ENCODE data around the gene DLGAP1.

DNA sequence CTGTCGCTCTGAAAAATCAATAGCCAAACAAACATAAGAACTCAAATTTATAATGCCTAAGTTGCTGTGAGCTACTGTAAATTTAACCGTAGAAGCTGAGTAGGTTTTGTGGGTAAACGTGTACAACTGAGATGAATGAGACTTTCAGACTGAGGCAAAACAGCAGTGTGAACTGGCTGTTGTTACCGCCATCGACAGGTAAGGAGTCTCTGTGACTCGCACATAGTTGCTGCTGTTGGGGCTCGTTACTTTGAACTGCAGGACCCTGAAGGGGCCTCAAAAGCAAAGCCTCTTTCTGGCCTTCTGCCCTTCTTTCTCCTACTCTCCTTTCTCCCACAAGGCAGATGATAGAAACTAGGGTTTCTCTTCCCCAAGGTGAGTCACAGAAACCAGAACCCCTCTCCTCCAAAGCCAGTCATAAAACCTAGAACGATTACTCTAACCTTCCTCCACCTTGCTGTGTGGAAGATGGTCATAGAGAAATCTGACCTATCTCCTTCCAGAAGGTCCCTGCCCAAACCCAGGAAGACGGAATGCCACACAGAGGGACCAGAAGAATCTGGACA lies 101.2 kb downstream of the DLGAP1 start:
- TF ChIP-seq CTCF (IDR thresholded peaks at IDR 0.05 in 8 of 11, conservative IDR thresholded peaks at IDR 0.05 in 3 of 11) (no peak), POLR2AphosphoS5 (IDR thresholded peaks at IDR 0.05) (no peak)

All from spleen (tissue), 7 donors.